Endothelial cell of umbilical vein (primary cell): ENCODE data around the gene BRINP2.

Experiments
- EZH2 ChIP-seq: IDR thresholded peaks from 2 replicates; pipeline ENCODE4 v1.6.1; 2012; ENCODE audit warnings: borderline replicate concordance, low read depth, mild to moderate bottlenecking, moderate library complexity, low read length, inconsistent platforms; ENCODE audit not compliant: severe bottlenecking
- FOS ChIP-seq: IDR thresholded peaks from 2 replicates; pipeline ENCODE4 v1.6.1; 2011; ENCODE audit warnings: mild to moderate bottlenecking, low read length, moderate library complexity, borderline replicate concordance; ENCODE audit not compliant: insufficient read depth
- GATA2 ChIP-seq: IDR thresholded peaks from 2 replicates; pipeline ENCODE4 v1.7.0; 2011; ENCODE audit warnings: low read depth, mild to moderate bottlenecking, moderate library complexity, mixed read lengths, low read length; ENCODE audit not compliant: insufficient read length, insufficient read depth
- JUN ChIP-seq: IDR thresholded peaks from 2 replicates; pipeline ENCODE4 v1.6.1; 2011; ENCODE audit warnings: borderline replicate concordance, low read depth; ENCODE audit not compliant: insufficient read length, insufficient read depth
- MYC ChIP-seq: IDR thresholded peaks from one replicate; pipeline ENCODE4 v1.6.1; 2011; ENCODE audit warnings: mild to moderate bottlenecking, low read depth, low read length
- POLR2A ChIP-seq: IDR thresholded peaks from 2 replicates; pipeline ENCODE4 v1.6.1; 2012; ENCODE audit warnings: low read depth, mild to moderate bottlenecking, control low read depth, low read length
- POLR2AphosphoS5 ChIP-seq: IDR thresholded peaks from 2 replicates; pipeline ENCODE4 v1.6.1; 2012; ENCODE audit warnings: low read depth, mild to moderate bottlenecking, control low read depth, low read length, moderate library complexity; ENCODE audit not compliant: insufficient read depth
- TF ChIP-seq, protein P1 (sequence below), 2 donors: IDR thresholded peaks; 1 replicate in 1 of 2; 2 replicates in 1 of 2; pipeline ENCODE4 v1.5.1; 2011; ENCODE audit warnings: low read length in 2 of 2, mild to moderate bottlenecking in 2 of 2, moderate library complexity in 2 of 2, control low read depth in 1 of 2, inconsistent platforms in 1 of 2, low read depth in 1 of 2; ENCODE audit not compliant: insufficient read depth in 1 of 2; ENCODE audit errors: extremely low read depth in 1 of 2
- TF ChIP-seq, protein P2 (sequence below): IDR thresholded peaks from 2 replicates; pipeline ENCODE4 v1.6.1; 2011; ENCODE audit not compliant: insufficient read depth, insufficient read length

DNA sequence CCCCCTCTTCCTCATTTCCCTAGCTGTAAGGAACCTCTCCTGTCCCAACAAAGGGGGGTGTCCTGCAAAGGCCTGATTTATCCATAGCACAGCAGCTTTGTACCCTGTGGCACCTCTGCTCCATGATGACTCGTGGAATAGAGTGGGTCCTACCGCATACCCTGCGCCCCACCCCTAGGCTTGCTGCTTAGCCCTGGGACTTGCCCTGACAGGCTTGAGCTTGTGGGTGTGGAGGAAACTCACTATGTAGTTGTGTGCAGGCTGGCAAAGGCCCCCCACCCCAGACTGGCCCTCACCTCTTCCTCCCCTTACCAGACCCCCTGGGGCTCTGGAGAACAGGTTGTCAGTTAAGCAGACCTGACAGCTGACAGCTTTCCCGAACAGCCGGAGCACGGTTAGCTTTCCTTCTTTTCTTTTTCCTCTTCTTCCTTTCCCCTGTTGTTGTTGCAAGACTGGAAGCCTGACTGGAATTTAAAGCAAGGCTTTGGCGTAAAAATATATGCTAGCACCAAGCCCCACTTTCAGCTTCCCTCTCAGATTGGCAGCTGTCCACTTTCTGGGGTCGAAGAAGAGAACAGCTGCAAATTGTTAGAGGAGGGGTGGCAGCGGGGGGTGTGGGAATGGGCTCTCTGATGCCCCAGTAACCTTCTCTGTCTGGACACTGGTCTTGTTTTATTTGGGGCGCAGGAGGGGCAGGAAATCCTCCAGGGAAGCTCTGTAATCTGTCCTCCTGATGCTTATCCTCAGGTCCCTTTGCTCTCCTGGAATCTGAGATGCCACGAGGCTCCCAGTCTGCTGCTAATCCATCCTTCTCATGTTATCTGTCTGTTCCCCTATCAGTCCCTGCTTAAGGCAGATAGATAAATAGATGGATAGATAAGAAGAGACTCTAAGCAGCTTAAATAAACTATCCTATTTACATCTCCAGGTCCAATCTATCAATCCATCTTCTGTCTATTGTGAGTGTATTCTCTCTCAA lies 134.6 kb downstream of the BRINP2 start:
- TF ChIP-seq, protein P1, sequence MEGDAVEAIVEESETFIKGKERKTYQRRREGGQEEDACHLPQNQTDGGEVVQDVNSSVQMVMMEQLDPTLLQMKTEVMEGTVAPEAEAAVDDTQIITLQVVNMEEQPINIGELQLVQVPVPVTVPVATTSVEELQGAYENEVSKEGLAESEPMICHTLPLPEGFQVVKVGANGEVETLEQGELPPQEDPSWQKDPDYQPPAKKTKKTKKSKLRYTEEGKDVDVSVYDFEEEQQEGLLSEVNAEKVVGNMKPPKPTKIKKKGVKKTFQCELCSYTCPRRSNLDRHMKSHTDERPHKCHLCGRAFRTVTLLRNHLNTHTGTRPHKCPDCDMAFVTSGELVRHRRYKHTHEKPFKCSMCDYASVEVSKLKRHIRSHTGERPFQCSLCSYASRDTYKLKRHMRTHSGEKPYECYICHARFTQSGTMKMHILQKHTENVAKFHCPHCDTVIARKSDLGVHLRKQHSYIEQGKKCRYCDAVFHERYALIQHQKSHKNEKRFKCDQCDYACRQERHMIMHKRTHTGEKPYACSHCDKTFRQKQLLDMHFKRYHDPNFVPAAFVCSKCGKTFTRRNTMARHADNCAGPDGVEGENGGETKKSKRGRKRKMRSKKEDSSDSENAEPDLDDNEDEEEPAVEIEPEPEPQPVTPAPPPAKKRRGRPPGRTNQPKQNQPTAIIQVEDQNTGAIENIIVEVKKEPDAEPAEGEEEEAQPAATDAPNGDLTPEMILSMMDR (IDR thresholded peaks at IDR 0.05; ENCODE audit: extremely low read depth in 1 of 2, insufficient read depth in 1 of 2, low read depth in 1 of 2, low read length in 2 of 2), result no peak
- TF ChIP-seq POLR2A (no peak), EZH2 (no peak), POLR2AphosphoS5 (no peak), MYC (no peak), GATA2 (no peak), FOS (no peak), JUN (no peak)
- TF ChIP-seq, protein P2, sequence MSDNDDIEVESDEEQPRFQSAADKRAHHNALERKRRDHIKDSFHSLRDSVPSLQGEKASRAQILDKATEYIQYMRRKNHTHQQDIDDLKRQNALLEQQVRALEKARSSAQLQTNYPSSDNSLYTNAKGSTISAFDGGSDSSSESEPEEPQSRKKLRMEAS, result no peak
